Fibroblast of lung (primary cell): ENCODE results near the gene CLDN3. TPM values are rescaled to one million over a fixed set of nuclear protein-coding genes. Genes with fewer than 3 reads are reported as not detected.
"Not testable (repeated sequence)": the region's sequence is repeated elsewhere in the genome, so short reads cannot be mapped to it uniquely, and the experiment has no call there.

Experiments
- DNase-seq, 2 donors: peaks; one replicate each; pipeline versions ENCODE4 v3.0.0 to v3.0.0-alpha.2; 2010; ENCODE audit warnings: low read depth in 2 of 2
- H2AFZ ChIP-seq: 2 replicates; pipeline ENCODE4 v1.5.1; 2012; ENCODE audit warnings: low read length, control low read depth, inconsistent platforms
- H3K27ac ChIP-seq: 2 replicates; pipeline ENCODE4 v1.5.1; 2011; ENCODE audit warnings: low read length, control low read depth; ENCODE audit not compliant: insufficient read depth
- H3K27me3 ChIP-seq: 2 replicates; pipeline ENCODE4 v1.5.1; 2011; ENCODE audit warnings: mild to moderate bottlenecking, low read length; ENCODE audit not compliant: control insufficient read depth, insufficient read depth
- H3K36me3 ChIP-seq: 2 replicates; pipeline ENCODE4 v1.5.1; 2011; ENCODE audit warnings: low read length; ENCODE audit not compliant: control insufficient read depth, insufficient read depth
- H3K4me1 ChIP-seq: 2 replicates; pipeline ENCODE4 v1.5.1; 2011; ENCODE audit warnings: low read length; ENCODE audit not compliant: control insufficient read depth, insufficient read depth; ENCODE audit errors: extremely low read depth
- H3K4me2 ChIP-seq: 2 replicates; pipeline ENCODE4 v1.5.1; 2011; ENCODE audit warnings: low read length, control low read depth; ENCODE audit not compliant: insufficient read depth; ENCODE audit errors: extremely low read depth
- H3K4me3 ChIP-seq, 4 experiments: fragments of 200-600 bp in 1 of 4; sonication (generic) in 1 of 4; replicated peaks in 1 of 4; 2 replicates each; pipeline ENCODE4 v1.5.1; 2011 to 2016; ENCODE audit warnings: low read length in 4 of 4, low read depth in 3 of 4, mild to moderate bottlenecking in 3 of 4, control low read depth in 2 of 4, inconsistent platforms in 1 of 4, mixed read lengths in 1 of 4; ENCODE audit not compliant: insufficient read depth in 1 of 4; ENCODE audit errors: control extremely low read depth in 1 of 4
- H3K79me2 ChIP-seq: 2 replicates; pipeline ENCODE4 v1.5.1; 2012; ENCODE audit warnings: mild to moderate bottlenecking, low read length, inconsistent platforms; ENCODE audit not compliant: control insufficient read depth, insufficient read depth
- H3K9ac ChIP-seq: 2 replicates; pipeline ENCODE4 v1.5.1; 2011; ENCODE audit warnings: mild to moderate bottlenecking, low read length, control low read depth; ENCODE audit not compliant: insufficient read depth
- H3K9me3 ChIP-seq: 2 replicates; pipeline ENCODE4 v1.5.1; 2012; ENCODE audit warnings: low read depth, low read length; ENCODE audit not compliant: control insufficient read depth, insufficient read depth
- H4K20me1 ChIP-seq: 2 replicates; pipeline ENCODE4 v1.5.1; 2011; ENCODE audit warnings: low read length; ENCODE audit not compliant: control insufficient read depth, insufficient read depth; ENCODE audit errors: extremely low read depth
- EZH2 ChIP-seq: IDR thresholded peaks from 2 replicates; pipeline ENCODE4 v1.5.1; 2012; ENCODE audit warnings: low read length, control low read depth, mild to moderate bottlenecking; ENCODE audit errors: missing control alignments
- polyA plus RNA-seq, 2 donors: library from polyadenylated mRNA; depleted of rRNA in 1 of 2; stranded (reverse) in 1 of 2; unstranded in 1 of 2; fragments of >200 nt; gene quantifications; 2 replicates each; pipeline ENCODE4 v1.2.1, GENCODE V29; 2011 to 2012; ENCODE audit warnings: missing spikeins in 1 of 2
- total RNA-seq: library from RNA; depleted of rRNA; stranded (reverse); fragments of >200 nt; gene quantifications from 2 replicates; pipeline ENCODE4 v1.2.1, GENCODE V29; 2014
- TF ChIP-seq, protein P1 (sequence below), 2 donors: IDR thresholded peaks in 1 of 2; conservative IDR thresholded peaks in 1 of 2; 1 replicate in 1 of 2; 2 replicates in 1 of 2; pipeline ENCODE4 v1.5.1; 2011 to 2012; ENCODE audit warnings: low read length in 2 of 2, control low read depth in 1 of 2, inconsistent platforms in 1 of 2, low read depth in 1 of 2, mild to moderate bottlenecking in 1 of 2

The CLDN3 gene
- total and polyA plus RNA-seq, 2 donors (not counting 1 experiment from before 2014, with no cell fraction given), result not detected

- Histone ChIP-seq H3K79me2 (peaks cover 13% of the 10 kb centered on the region), H3K27me3 (no peaks in the 10 kb centered on the region), H3K4me3 (no peak overlapping the region), H4K20me1 (no peaks in the 10 kb centered on the region), H3K9me3 (no peaks in the 10 kb centered on the region), H3K36me3 (no peaks in the 10 kb centered on the region), H3K27ac (no peak overlapping the region), H3K4me1 (peaks cover 6% of the 10 kb centered on the region), H3K9ac (no peak overlapping the region), H3K4me2 (no peak overlapping the region), H2AFZ (no peak overlapping the region)
- no peak for TF ChIP-seq EZH2
- TF ChIP-seq, protein P1, sequence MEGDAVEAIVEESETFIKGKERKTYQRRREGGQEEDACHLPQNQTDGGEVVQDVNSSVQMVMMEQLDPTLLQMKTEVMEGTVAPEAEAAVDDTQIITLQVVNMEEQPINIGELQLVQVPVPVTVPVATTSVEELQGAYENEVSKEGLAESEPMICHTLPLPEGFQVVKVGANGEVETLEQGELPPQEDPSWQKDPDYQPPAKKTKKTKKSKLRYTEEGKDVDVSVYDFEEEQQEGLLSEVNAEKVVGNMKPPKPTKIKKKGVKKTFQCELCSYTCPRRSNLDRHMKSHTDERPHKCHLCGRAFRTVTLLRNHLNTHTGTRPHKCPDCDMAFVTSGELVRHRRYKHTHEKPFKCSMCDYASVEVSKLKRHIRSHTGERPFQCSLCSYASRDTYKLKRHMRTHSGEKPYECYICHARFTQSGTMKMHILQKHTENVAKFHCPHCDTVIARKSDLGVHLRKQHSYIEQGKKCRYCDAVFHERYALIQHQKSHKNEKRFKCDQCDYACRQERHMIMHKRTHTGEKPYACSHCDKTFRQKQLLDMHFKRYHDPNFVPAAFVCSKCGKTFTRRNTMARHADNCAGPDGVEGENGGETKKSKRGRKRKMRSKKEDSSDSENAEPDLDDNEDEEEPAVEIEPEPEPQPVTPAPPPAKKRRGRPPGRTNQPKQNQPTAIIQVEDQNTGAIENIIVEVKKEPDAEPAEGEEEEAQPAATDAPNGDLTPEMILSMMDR (conservative IDR thresholded peaks at IDR 0.05 in 1 of 2, IDR thresholded peaks at IDR 0.05 in 1 of 2; ENCODE audit: low read depth in 1 of 2, low read length in 2 of 2), result no peak
- DNase-seq, result no peak
Measured at GRCh38 chr7:73722785-73723184, 47.3 kb downstream of the CLDN3 start.

DNA sequence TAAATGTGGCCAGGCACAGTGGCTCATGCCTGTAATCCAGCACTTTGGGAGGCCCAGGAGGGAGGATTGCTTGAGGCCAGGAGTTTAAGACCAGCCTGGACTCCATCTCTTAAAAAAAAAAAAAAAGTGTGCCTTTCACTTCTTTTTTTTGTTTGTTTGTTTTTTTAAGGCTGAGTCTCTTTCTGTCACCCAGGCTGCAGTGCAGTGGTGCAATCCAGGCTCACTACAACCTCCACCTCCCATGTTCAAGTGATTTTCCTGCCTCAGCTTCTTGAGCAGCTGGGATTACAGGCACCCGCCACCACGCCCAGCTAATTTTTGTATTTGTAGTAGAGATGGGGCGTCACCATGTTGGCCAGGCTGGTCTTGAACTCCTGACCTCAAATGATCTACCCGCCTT, 47.9 kb downstream of the CLDN3 start:
- not testable (repeated sequence) for H3K9me3 ChIP-seq, H3K27me3 ChIP-seq, DNase-seq, H3K27ac ChIP-seq, H3K4me3 ChIP-seq, H3K4me2 ChIP-seq, H3K36me3 ChIP-seq, H2AFZ ChIP-seq, H3K9ac ChIP-seq, H4K20me1 ChIP-seq
- Histone ChIP-seq H3K79me2 (peaks cover 19% of the 10 kb centered on the region), H3K4me1 (peaks cover 12% of the 10 kb centered on the region)

- no peak for TF ChIP-seq EZH2
- TF ChIP-seq, protein P1 (conservative IDR thresholded peaks at IDR 0.05 in 1 of 2, IDR thresholded peaks at IDR 0.05 in 1 of 2; ENCODE audit: low read depth in 1 of 2, low read length in 2 of 2), result no peak
- no peaks in the 10 kb centered on the region for H3K27me3 ChIP-seq
Measured at GRCh38 chr7:73721377-73721817, 48.7 kb downstream of the CLDN3 start.

GRCh38 chr7:73720443-73720842, 49.6 kb downstream of the CLDN3 start:
- not testable (repeated sequence) for DNase-seq, H3K9me3 ChIP-seq, H2AFZ ChIP-seq, H3K9ac ChIP-seq, H3K27me3 ChIP-seq, H3K36me3 ChIP-seq, H3K4me2 ChIP-seq, H3K4me3 ChIP-seq, H4K20me1 ChIP-seq, H3K27ac ChIP-seq
- peaks cover 26% of the 10 kb centered on the region for H3K4me1 ChIP-seq
- H3K79me2 ChIP-seq, result peaks cover 31% of the 10 kb centered on the region

More at GRCh38 chr7:73721377-73721817, 48.7 kb downstream of the CLDN3 start:
- no peak overlapping the region for H3K27ac ChIP-seq
- no peaks in the 10 kb centered on the region for H3K9me3 ChIP-seq
- H3K4me3 ChIP-seq, result no peak overlapping the region
- no peaks in the 10 kb centered on the region for H4K20me1 ChIP-seq
- peaks cover 25% of the 10 kb centered on the region for H3K79me2 ChIP-seq
- no peak overlapping the region for H2AFZ ChIP-seq
- H3K4me2 ChIP-seq, result no peak overlapping the region
- H3K9ac ChIP-seq, result no peak overlapping the region
- DNase-seq, result peak in 1 of 2 donors; percentile 35
- peaks cover 18% of the 10 kb centered on the region for H3K4me1 ChIP-seq
- H3K36me3 ChIP-seq, result no peaks in the 10 kb centered on the region
